Urinary bladder (tissue), 4 donors: ENCODE measurements around the gene SERPINE1. TPM values are rescaled to one million over a fixed set of nuclear protein-coding genes. Genes with fewer than 3 reads are reported as not detected.
A peak's percentile ranks its signal among the peaks of the same experiment; 100 is the strongest.
"Not testable (repeated sequence)": the region's sequence is repeated elsewhere in the genome, so short reads cannot be mapped to it uniquely, and the experiment has no call there.

ENCODE experiments used
- DNase-seq: peaks from one replicate; pipeline ENCODE4 v3.0.0-alpha.2; 2015; ENCODE audit errors: extremely low spot score
- H3K27ac ChIP-seq: one replicate; pipeline ENCODE4 v1.5.1; 2013; ENCODE audit warnings: low read depth, mild to moderate bottlenecking, moderate library complexity
- H3K36me3 ChIP-seq: one replicate; pipeline ENCODE4 v1.6.1; 2013; ENCODE audit warnings: mild to moderate bottlenecking, moderate library complexity; ENCODE audit not compliant: insufficient read depth
- H3K4me1 ChIP-seq: one replicate; pipeline ENCODE4 v1.6.1; 2013; ENCODE audit warnings: mild to moderate bottlenecking, moderate library complexity; ENCODE audit not compliant: insufficient read depth
- H3K4me3 ChIP-seq: one replicate; pipeline ENCODE4 v1.5.1; 2013; ENCODE audit warnings: low read depth, low read length
- WGBS: extraction: QIAGEN DNeasy Blood & Tissue Kit; methylation state at CpG from one replicate; pipeline ENCODE4 v1.1.7; 2013; 5-methylcytosine and 5-hydroxymethylcytosine counted together
- polyA plus RNA-seq: library from polyadenylated mRNA; stranded (reverse); fragments of 200-250 nt; gene quantifications from one replicate; pipeline ENCODE4 v1.2.3, GENCODE V29; 2013
- total RNA-seq: library from RNA; depleted of rRNA; stranded (reverse); fragments of >200 nt; gene quantifications from one replicate; pipeline ENCODE4 v1.2.3, GENCODE V29; 2014
- donor health status: healthy with polysubstance abuse.
- donor health status: healthy.

The SERPINE1 gene
- total and polyA plus RNA-seq, 2 donors: 3.1 to 45.6 TPM

GRCh38 chr7:101094791-101095375, 32.0 kb upstream of the SERPINE1 start:
- H3K4me1 ChIP-seq: no peaks in the 10 kb centered on the region
- 38% methylated on average over 12 of the region's 12 CpGs for WGBS
- H3K4me3 ChIP-seq: no peak overlapping the region
- H3K36me3 ChIP-seq: no peaks in the 10 kb centered on the region
- DNase-seq: no peak
- H3K27ac ChIP-seq: no peak overlapping the region

- no peak for DNase-seq
- H3K4me1 ChIP-seq: no peaks in the 10 kb centered on the region
- 79% methylated on average over 6 of the region's 6 CpGs for WGBS
- no peak overlapping the region for H3K27ac ChIP-seq
- H3K4me3 ChIP-seq: no peak overlapping the region
- no peaks in the 10 kb centered on the region for H3K36me3 ChIP-seq
These were observed 30.5 kb upstream of the SERPINE1 start for GRCh38 chr7:101096331-101096956.

- Histone ChIP-seq H3K36me3 (no peaks in the 10 kb centered on the region), H3K4me1 (no peaks in the 10 kb centered on the region), H3K4me3 (no peak overlapping the region), H3K27ac (no peak overlapping the region)
- no peak for DNase-seq
- 90% methylated on average over 5 of the region's 5 CpGs for WGBS
These were observed 30.0 kb upstream of the SERPINE1 start for GRCh38 chr7:101096957-101097347.

GRCh38 chr7:101097561-101097960, 29.3 kb upstream of the SERPINE1 start:
- Histone ChIP-seq H3K27ac (no peak overlapping the region), H3K4me1 (no peaks in the 10 kb centered on the region), H3K36me3 (no peaks in the 10 kb centered on the region), H3K4me3 (no peak overlapping the region)
- no peak for DNase-seq
- WGBS: 79% methylated on average over 4 of the region's 4 CpGs

- no peak overlapping the region for H3K4me3 ChIP-seq
- no peaks in the 10 kb centered on the region for H3K36me3 ChIP-seq
- H3K4me1 ChIP-seq: no peaks in the 10 kb centered on the region
- 18% methylated on average over 26 of the region's 26 CpGs for WGBS
- peak; percentile 67 for DNase-seq
- H3K27ac ChIP-seq: peak overlapping the region; percentile 40
These were observed 26.7 kb upstream of the SERPINE1 start for GRCh38 chr7:101099969-101100781.

- DNase-seq: no peak
- no peak overlapping the region for H3K4me3 ChIP-seq
- H3K27ac ChIP-seq: no peak overlapping the region
- H3K36me3 ChIP-seq: no peaks in the 10 kb centered on the region
- H3K4me1 ChIP-seq: no peaks in the 10 kb centered on the region
- 92% methylated on average over 18 of the region's 18 CpGs for WGBS
These were observed 25.8 kb upstream of the SERPINE1 start for GRCh38 chr7:101100858-101101847.

- 89% methylated on average over 6 of the region's 6 CpGs for WGBS
- Histone ChIP-seq H3K27ac (no peak overlapping the region), H3K4me3 (no peak overlapping the region), H3K36me3 (no peaks in the 10 kb centered on the region), H3K4me1 (no peaks in the 10 kb centered on the region)
- DNase-seq: no peak
These were observed 24.9 kb upstream of the SERPINE1 start for GRCh38 chr7:101102026-101102425.

GRCh38 chr7:101103701-101104100, 23.2 kb upstream of the SERPINE1 start:
- not testable (repeated sequence) for H3K4me1 ChIP-seq, DNase-seq, H3K4me3 ChIP-seq, H3K36me3 ChIP-seq, H3K27ac ChIP-seq
- WGBS: 89% methylated on average over 10 of the region's 10 CpGs

- Histone ChIP-seq H3K4me1 (no peaks in the 10 kb centered on the region), H3K4me3 (no peak overlapping the region), H3K27ac (no peak overlapping the region), H3K36me3 (no peaks in the 10 kb centered on the region)
- DNase-seq: no peak
- WGBS: 72% methylated on average over 15 of the region's 15 CpGs
These were observed 22.7 kb upstream of the SERPINE1 start for GRCh38 chr7:101104193-101104713.

GRCh38 chr7:101104799-101105198, 22.1 kb upstream of the SERPINE1 start:
- DNase-seq: no peak
- 64% methylated on average over 3 of the region's 3 CpGs for WGBS
- H3K4me1 ChIP-seq: no peaks in the 10 kb centered on the region
- no peak overlapping the region for H3K27ac ChIP-seq
- no peak overlapping the region for H3K4me3 ChIP-seq
- H3K36me3 ChIP-seq: no peaks in the 10 kb centered on the region

- not testable (repeated sequence) for DNase-seq, H3K4me3 ChIP-seq, H3K36me3 ChIP-seq, H3K27ac ChIP-seq, H3K4me1 ChIP-seq
- WGBS: 71% methylated on average over 5 of the region's 5 CpGs
These were observed 21.7 kb upstream of the SERPINE1 start for GRCh38 chr7:101105248-101105647.

- 94% methylated on average over 7 of the region's 7 CpGs for WGBS
- Histone ChIP-seq H3K27ac (no peak overlapping the region), H3K4me1 (no peaks in the 10 kb centered on the region), H3K4me3 (no peak overlapping the region), H3K36me3 (no peaks in the 10 kb centered on the region)
- DNase-seq: no peak
These were observed 20.5 kb upstream of the SERPINE1 start for GRCh38 chr7:101106386-101106785.

GRCh38 chr7:101108330-101108857, 18.5 kb upstream of the SERPINE1 start:
- no peaks in the 10 kb centered on the region for H3K36me3 ChIP-seq
- WGBS: 59% methylated on average over 16 of the region's 16 CpGs
- no peak overlapping the region for H3K4me3 ChIP-seq
- H3K4me1 ChIP-seq: no peaks in the 10 kb centered on the region
- H3K27ac ChIP-seq: no peak overlapping the region
- DNase-seq: no peak
